Measurements from ENCODE around the gene SKIC2.
A peak's percentile ranks its signal among the peaks of the same experiment; 100 is the strongest.
"Not testable (repeated sequence)": the region's sequence is repeated elsewhere in the genome, so short reads cannot be mapped to it uniquely, and the experiment has no call there.

Gene SKIC2

GRCh38 chr6:31958741-31959739 lies at the start of gene SKIC2, which contains the start of gene NELFE:
SKIC2 (plus strand) TSS chr6:31959175; CDS start chr6:31959193, 18 bp downstream.
NELFE (minus strand) TSS chr6:31958971; CDS start chr6:31958446, 525 bp downstream.
- peak; percentile 98 for DNase-seq

- DNase-seq: not testable (repeated sequence)
Measured at GRCh38 chr6:31909298-31909697, 49.7 kb upstream of the SKIC2 start.

DNA sequence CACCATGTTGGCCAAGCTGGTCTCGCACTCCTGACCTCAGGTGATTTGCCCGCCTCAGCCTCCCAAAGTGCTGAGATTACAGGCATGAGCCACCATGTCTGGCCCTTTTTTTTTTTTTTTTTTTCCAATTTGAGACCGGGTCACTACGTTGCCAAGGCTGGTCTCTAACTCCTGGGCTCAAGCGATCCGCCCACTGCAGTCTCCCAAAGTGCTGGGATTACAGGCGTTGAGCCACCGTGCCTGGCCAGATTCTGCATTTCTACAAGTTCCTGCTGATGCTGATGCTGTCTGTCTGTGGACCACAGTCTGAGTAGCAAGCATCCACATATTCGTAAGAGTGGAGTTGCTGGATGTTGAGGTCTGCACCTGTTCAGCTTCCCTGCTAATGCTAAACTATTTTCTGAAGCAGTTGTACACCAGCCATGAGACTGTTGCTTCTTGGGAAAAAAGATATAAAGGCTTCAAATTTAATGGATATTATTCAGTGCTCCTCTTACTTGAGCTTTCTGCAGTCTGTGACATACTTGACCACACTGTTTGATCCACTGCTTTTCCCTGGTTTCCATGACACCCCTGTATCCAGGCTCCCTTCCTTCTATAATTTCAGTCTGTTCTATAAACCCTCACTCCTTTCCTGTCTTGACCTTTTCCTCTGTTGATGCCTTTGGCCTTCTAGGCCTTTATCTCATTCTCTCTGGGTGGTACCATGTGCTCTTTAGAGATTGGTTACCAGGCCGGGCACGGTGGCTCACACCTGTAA lies 47.0 kb upstream of the SKIC2 start:
- no peak for DNase-seq

DNA sequence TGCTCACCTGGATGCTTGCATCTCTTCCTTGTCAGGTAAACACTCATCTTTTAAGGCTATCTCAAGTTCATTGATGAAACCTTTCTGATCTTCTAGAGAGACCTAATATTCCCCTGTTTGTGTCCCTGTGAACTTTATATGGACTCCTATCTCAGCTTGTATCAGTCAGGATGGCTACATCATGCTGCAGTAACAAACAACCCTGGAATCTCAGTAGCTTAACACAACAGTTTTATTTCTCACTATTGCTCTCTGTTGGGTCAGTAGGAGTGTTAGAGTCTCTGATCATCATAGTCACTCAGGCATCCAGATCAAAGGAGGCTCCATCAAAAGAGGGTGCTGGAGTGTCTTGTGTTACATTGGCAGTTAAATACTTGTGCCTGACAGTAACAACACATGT lies 43.6 kb upstream of the SKIC2 start:
- DNase-seq: no peak

DNA sequence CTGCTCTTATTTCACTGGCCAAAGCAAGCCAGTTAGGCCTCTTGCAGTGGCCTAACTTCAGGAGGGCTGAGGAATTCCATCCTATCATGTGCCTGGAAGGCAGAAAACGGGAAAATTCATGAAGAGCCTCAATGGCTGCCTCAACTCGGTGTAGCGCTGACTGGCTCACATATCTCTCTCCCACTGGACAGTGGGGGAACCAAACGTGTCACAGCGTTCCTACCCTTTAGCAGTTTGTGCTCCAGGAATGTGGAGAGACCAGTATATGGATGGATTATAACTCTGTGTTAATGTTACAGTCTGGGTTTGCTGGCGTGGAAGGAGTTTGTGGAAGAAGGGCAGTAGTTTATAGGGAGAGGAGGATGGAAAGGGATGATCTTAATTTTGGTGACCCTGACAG lies 43.2 kb upstream of the SKIC2 start:
- DNase-seq: no peak

GRCh38 chr6:31918069-31918720 lies 40.8 kb upstream of the SKIC2 start:
- DNase-seq: no peak

- DNase-seq: no peak
Measured at GRCh38 chr6:31919624-31920303, 39.2 kb upstream of the SKIC2 start.

DNA sequence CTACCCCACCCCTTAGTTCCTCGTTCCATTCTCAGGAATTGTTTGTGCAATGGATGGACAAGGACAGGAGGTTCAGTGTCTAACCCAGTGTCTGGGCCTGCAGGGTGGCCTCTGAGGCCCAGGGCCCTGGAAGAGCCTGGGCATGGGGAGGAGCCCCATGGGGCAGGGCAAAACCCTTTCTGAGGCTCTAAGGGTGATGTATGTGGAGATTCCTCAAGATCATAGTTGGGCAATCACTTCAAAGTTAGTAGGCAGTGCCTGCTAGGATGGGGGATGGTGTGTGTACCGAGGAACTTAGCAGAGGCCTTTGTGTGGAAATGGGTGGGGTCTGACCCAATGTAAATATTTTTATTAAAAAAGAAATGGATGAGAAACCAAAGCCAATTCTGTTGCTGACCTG lies 38.2 kb upstream of the SKIC2 start:
- no peak for DNase-seq

GRCh38 chr6:31922942-31923341 lies 36.0 kb upstream of the SKIC2 start:
- DNase-seq: peak; percentile 24

DNA sequence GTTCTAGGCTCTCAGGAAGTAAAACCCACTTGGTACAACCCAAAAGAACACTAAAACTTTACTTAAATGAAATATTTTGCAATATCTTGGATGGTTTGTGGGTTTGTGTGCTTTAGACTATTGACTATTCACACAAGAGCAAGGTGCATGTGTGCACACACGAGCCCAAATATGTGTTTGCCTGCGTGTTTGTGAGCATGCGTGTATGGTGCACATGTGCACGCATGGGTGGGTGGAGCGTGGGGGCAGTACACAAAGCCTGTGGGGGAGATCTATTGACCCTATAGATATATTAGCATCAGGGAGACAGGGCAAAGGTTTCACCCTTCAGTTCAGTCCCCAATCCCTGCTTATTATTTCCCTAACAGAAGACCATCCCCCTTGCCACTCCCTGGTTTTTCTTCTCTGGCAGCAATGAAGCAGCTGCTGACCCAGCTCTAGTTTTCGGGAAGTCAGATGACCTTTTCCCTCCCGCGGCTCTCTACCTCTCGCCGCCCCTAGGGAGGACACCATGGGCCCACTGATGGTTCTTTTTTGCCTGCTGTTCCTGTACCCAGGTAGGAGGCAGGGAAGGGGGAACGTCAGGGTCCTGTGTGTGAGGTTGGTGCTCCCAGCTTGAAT lies 31.6 kb upstream of the SKIC2 start, which contains the start of gene C2:
Gene C2, plus strand, starts transcription at position 476 of the 621 bp plus-strand sequence. Its CDS starts 36 bp downstream, at position 512.
- DNase-seq: no peak

GRCh38 chr6:31927863-31928671 lies 30.9 kb upstream of the SKIC2 start:
- DNase-seq: no peak

DNA sequence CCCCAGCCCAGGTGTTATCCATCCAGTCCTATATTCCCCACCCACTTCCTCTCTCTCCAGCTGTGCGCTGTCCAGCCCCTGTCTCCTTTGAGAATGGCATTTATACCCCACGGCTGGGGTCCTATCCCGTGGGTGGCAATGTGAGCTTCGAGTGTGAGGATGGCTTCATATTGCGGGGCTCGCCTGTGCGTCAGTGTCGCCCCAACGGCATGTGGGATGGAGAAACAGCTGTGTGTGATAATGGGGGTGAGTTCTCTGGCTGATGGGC lies 30.4 kb upstream of the SKIC2 start:
- no peak for DNase-seq

- DNase-seq: no peak
Measured at GRCh38 chr6:31930962-31931361, 28.0 kb upstream of the SKIC2 start.

DNA sequence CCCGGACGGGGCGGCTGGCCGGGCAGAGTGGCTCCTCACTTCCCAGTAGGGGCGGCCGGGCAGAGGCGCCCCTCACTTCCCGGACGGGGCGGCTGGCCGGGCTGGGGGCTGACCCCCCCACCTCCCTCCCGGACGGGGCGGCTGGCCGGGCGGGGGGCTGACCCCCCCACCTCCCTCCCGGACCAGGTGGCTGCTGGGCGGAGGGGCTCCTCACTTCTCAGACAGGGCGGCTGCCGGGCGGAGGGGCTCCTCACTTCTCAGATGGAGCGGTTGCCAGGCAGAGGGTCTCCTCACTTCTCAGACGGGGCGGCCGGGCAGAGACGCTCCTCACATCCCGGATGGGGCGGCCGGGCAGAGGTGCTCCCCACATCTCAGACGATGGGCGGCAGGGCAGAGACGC lies 26.8 kb upstream of the SKIC2 start:
- DNase-seq: not testable (repeated sequence)

- no peak for DNase-seq
Measured at GRCh38 chr6:31933537-31933936, 25.4 kb upstream of the SKIC2 start.

DNA sequence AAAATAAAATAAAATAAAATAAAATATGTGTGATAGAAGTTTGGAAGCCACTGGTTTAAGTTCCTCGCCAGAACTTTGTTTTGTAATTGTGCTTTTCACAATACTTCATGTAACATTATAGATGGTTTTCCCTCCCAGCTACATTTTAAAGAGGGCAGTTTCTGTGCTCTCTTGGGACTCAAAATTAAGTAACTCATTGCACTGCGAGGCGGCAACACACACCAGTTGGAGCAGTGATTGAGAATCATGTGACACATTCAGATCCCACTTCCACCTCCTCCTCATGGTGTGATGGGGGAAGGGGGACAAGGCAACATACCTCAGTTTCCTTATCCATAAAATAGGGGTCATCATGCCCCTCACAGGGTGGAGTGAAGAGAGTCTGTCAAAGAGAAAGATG lies 24.0 kb upstream of the SKIC2 start:
- DNase-seq: no peak

DNA sequence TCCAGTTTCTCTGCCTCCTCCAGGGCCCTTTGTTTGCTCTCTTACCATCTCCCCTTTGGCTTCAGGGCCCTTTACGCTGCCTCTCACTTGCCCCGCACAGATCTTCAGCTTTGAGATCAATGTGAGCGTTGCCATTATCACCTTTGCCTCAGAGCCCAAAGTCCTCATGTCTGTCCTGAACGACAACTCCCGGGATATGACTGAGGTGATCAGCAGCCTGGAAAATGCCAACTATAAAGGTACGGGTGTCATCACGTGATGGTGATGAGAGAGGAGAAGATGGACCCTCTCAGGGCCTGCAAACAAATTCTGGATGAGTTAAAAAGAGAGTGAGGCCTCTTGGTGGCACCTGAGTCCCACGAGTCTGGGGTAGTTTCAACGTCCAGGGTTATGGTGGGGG lies 23.2 kb upstream of the SKIC2 start:
- no peak for DNase-seq

DNA sequence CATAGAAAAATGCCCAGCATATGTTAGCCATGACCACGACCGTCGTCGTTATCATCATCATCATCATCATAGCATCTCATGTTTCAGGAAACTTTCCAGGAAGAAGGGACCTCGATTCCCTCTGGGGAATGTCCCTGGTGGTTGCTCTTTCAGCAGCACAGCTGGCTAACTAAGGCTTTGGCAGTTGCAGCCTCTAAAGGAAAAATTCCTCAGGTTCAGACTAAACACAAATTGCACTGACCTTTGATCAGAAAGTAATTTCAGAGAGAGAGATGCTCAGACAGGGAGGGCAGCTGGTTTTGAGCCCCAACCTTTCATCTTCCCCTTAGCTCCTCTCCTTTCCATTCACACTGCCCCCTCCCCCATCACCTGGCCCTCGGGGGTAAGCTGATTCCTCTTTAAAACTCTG lies 18.7 kb upstream of the SKIC2 start:
- no peak for DNase-seq

GRCh38 chr6:31943742-31944141 lies 15.2 kb upstream of the SKIC2 start:
- DNase-seq: no peak

GRCh38 chr6:31945154-31945506 lies 13.8 kb upstream of the SKIC2 start:
- DNase-seq: no peak
